SK-N-SH treated with all-trans-retinoic acid at 6 μM for 48 hours (cell line): ENCODE measurements around the gene SCAMP3.
"Not testable (repeated sequence)": the region's sequence is repeated elsewhere in the genome, so short reads cannot be mapped to it uniquely, and the experiment has no call there.

Experiments used
- ATAC-seq: fragments of 200-7000 bp; cut with Tn5 transposase; 3 replicates; pipeline ENCODE4 v1.9.1; 2020; ENCODE audit warnings: mild to moderate bottlenecking, moderate library complexity
- CSDC2 ChIP-seq: fragments of 250-450 bp; sonication (Bioruptor Pico); IDR thresholded peaks from 2 replicates; pipeline ENCODE4 v1.5.0; 2020; ENCODE audit warnings: mild to moderate bottlenecking, moderate library complexity
- CSRNP3 ChIP-seq: fragments of 250-450 bp; sonication (Bioruptor Pico); IDR thresholded peaks from 2 replicates; pipeline ENCODE4 v1.5.1; 2021; ENCODE audit warnings: mild to moderate bottlenecking, moderate library complexity
- ESRRG ChIP-seq: fragments of 250-450 bp; sonication (Bioruptor Pico); IDR thresholded peaks from 2 replicates; pipeline ENCODE4 v1.6.1; 2021; ENCODE audit warnings: mild to moderate bottlenecking
- GLIS3 ChIP-seq: fragments of 250-450 bp; sonication (Bioruptor Pico); IDR thresholded peaks from 2 replicates; pipeline ENCODE4 v1.5.0; 2020; ENCODE audit warnings: mild to moderate bottlenecking, moderate library complexity
- OSR1 ChIP-seq: fragments of 250-450 bp; sonication (Bioruptor Pico); IDR thresholded peaks from 2 replicates; pipeline ENCODE4 v1.8.0; 2022; ENCODE audit warnings: moderate library complexity, mild to moderate bottlenecking, inconsistent platforms
- PATZ1 ChIP-seq: fragments of 250-450 bp; sonication (Bioruptor Pico); IDR thresholded peaks from 2 replicates; pipeline ENCODE4 v1.8.0; 2020; ENCODE audit warnings: mild to moderate bottlenecking, moderate library complexity, borderline replicate concordance
- POU6F1 ChIP-seq: fragments of 250-450 bp; sonication (Bioruptor Pico); IDR thresholded peaks from 2 replicates; pipeline ENCODE4 v1.8.0; 2021; ENCODE audit warnings: low read depth, mild to moderate bottlenecking, moderate library complexity, borderline replicate concordance
- PPARA ChIP-seq: fragments of 250-450 bp; sonication (Bioruptor Pico); IDR thresholded peaks from 2 replicates; pipeline ENCODE4 v1.5.0; 2020; ENCODE audit warnings: mild to moderate bottlenecking, borderline replicate concordance
- SNAI2 ChIP-seq: fragments of 250-450 bp; sonication (Bioruptor Pico); IDR thresholded peaks from 2 replicates; pipeline ENCODE4 v1.5.0; 2020; ENCODE audit warnings: mild to moderate bottlenecking, moderate library complexity
- TCF4 ChIP-seq: fragments of 250-450 bp; sonication (Bioruptor Pico); IDR thresholded peaks from 2 replicates; pipeline ENCODE4 v1.8.0; 2021; ENCODE audit warnings: mild to moderate bottlenecking, moderate library complexity, borderline replicate concordance
- TOX ChIP-seq: fragments of 250-450 bp; sonication (Bioruptor Pico); IDR thresholded peaks from 2 replicates; pipeline ENCODE4 v1.8.0; 2021; ENCODE audit warnings: mild to moderate bottlenecking, moderate library complexity, borderline replicate concordance
- TSHZ2 ChIP-seq: fragments of 250-450 bp; sonication (Bioruptor Pico); IDR thresholded peaks from 2 replicates; pipeline ENCODE4 v1.5.0; 2020; ENCODE audit warnings: mild to moderate bottlenecking, moderate library complexity
- ZNF70 ChIP-seq: fragments of 450-650 bp; formaldehyde crosslinking; IDR thresholded peaks from 2 replicates; pipeline ENCODE4 v1.5.0; 2020; ENCODE audit warnings: mild to moderate bottlenecking, moderate library complexity
- ZNF8 ChIP-seq: fragments of 450-650 bp; formaldehyde crosslinking; IDR thresholded peaks from 2 replicates; pipeline ENCODE4 v1.5.0; 2020; ENCODE audit warnings: mild to moderate bottlenecking, moderate library complexity
- TF ChIP-seq, protein P1 (sequence below): fragments of 250-450 bp; sonication (Bioruptor Pico); IDR thresholded peaks from 2 replicates; pipeline ENCODE4 v1.5.1; 2020; ENCODE audit warnings: low read depth, mild to moderate bottlenecking, moderate library complexity

The SCAMP3 gene

DNA sequence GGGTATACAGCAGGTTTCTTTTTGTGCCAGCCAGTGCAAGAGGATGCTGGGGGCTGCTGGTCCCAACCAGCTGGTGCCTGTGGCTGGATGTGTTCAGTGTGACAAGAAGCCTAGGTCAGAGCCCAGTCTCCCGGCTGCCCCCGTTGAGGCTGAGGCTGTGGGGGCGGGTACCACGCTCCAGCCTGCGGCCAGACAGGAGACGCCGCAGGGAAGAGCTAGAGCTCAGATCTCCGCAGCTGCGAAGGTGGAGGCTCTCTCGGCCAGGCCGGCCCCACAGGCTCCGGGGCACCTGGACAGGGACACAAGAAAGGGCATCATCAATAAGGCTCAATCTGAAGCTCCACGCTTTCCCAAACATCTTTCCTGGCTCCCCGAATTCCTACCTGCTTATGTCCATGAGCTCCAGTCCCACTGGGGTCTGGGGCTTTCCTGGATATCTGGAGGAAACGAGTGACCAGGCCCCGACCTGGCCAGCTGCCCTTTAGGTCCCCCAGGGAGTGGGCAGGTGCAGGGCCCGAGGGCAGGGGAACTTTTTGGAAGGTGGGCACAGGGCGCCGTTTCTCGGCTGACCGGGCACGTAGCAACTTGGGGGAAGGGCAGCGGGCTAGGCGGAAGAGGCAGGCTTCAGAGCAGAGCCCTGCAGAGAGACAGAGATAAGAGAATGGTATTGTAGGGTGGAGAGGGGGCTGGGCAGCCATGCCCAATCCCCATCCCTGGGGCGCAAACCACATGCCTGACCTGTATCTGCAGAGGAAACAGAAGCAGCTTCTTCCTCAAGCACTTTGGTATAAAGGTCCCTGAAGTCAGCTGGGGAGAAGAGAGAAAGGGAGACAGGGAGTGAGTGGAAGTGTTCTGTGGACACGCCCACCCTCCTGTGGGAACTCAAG lies 14.2 kb downstream of the SCAMP3 start:
- ATAC-seq: no peak
- TF ChIP-seq PATZ1 (CRISPR knock-in tag): no peak
- TF ChIP-seq ZNF70: no peak
- no peak for TF ChIP-seq ZNF8 (CRISPR knock-in tag)
- TF ChIP-seq OSR1: no peak
- no peak for TF ChIP-seq GLIS3
- TF ChIP-seq, protein P1, sequence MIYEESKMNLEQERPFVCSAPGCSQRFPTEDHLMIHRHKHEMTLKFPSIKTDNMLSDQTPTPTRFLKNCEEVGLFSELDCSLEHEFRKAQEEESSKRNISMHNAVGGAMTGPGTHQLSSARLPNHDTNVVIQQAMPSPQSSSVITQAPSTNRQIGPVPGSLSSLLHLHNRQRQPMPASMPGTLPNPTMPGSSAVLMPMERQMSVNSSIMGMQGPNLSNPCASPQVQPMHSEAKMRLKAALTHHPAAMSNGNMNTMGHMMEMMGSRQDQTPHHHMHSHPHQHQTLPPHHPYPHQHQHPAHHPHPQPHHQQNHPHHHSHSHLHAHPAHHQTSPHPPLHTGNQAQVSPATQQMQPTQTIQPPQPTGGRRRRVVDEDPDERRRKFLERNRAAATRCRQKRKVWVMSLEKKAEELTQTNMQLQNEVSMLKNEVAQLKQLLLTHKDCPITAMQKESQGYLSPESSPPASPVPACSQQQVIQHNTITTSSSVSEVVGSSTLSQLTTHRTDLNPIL (CRISPR knock-in tag): no peak
- TF ChIP-seq, all 23 proteins: peak for 0

DNA sequence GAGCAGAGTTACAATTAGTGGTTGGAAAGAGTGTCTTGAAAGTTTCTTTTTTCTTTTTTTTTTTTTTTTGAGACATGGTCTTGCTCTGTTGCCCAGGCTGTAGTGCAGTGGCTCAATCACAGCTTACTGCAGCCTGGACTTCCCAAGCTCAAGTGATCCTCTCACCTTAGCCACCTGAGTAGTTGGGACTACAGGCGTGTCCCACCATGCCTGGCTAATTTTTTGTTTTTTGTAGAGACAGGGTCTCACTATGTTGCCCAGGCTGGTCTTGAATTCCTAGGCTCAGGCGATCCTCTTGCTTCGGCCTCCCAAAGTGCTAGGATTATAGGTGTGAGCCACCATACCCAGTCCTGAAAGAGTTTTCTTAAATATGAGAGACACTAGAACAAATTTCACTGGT lies 15.4 kb downstream of the SCAMP3 start:
- not testable (repeated sequence) for ATAC-seq

DNA sequence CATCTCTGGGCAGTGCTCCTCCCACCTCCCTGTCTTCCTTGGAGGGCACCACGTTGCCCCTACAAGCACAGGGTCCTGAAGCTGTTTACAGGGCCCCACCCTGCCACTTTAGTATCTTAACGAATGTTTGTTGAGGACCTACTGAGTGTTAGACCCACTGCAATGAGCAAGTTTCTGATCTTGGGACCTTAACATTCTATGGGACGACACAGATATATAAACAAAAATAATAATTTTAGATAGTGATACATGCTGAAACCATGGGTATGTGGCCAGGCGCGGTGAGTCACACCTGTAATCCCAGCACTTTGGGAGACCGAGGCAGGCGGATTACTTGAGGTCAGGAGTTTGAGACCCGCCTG lies 17.0 kb downstream of the SCAMP3 start:
- TF ChIP-seq ESRRG (CRISPR knock-in tag) (no peak), POU6F1 (CRISPR knock-in tag) (no peak), TSHZ2 (CRISPR knock-in tag) (no peak), TCF4 (no peak), CSDC2 (CRISPR knock-in tag) (no peak), GLIS3 (no peak), CSRNP3 (CRISPR knock-in tag) (no peak), TOX (CRISPR knock-in tag) (no peak), PATZ1 (CRISPR knock-in tag) (no peak), OSR1 (no peak), PPARA (no peak), SNAI2 (CRISPR knock-in tag) (no peak)
- TF ChIP-seq, protein P1 (CRISPR knock-in tag): no peak
- ATAC-seq: no peak
